NCI-H1436 (cell line): ENCODE measurements around the gene MCCC2.
"Not testable (repeated sequence)": the region's sequence is repeated elsewhere in the genome, so short reads cannot be mapped to it uniquely, and the experiment has no call there.

Experiments used
- DNase-seq: peaks from one replicate; lab custom pipeline; 2025; lab: John Stamatoyannopoulos, UW

MCCC2 gene

GRCh38 chr5:71662381-71662780, 75.2 kb downstream of the MCCC2 start:
- no peak for DNase-seq

DNA sequence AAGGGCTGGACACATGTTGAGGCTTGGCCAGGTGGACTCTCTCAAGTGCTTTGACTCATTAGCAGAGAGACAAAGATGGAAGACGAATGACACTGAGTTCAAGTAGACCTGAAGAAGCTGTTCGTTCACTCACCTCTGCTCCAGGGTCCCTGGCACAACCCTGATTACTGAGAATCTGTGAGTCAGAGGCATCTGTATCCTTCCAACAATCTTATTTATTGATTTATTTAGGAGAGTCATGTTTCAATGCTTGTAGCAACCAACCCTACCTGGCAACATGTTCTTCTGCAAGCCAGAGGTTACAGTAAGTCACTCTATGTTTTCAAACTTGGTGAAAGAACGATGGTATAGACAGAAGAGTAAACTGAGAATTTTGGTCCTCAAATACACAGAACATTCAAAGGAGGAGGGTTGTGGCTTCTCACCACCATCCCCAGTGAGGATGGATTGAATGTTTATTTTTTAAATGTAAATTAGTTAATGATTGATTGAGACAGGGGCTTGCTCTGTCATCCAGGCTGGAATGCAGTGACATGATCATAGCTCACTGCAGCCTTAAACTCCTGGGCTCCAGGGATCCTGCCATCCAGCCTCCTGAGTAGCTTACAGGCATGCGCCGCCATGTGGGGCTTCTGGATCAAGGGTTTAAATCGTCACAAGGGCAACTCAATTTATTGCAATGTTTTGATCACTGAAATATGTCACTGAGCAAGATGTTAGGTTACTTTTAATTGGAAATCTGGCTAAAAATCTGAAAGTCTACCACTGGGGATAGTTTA, 76.2 kb downstream of the MCCC2 start:
- no peak for DNase-seq

DNA sequence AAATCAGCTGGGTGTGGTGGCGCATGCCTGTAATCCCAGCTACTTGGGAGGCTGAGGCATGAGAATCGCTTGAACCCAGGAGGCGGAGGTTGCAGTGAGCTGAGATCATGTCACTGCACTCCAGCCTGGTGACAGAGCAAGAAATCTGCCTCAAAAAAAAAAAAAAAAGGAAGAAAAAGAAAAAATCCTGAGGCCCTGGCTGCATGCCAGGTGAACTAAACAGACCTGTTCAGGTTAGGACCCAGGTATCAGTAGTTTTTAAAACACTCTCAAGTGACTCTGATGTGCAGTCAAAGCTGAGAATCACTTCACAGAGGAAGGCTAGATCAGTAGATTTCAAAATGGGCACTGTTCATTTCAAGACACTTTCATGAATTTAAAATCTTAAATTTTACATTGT, 77.5 kb downstream of the MCCC2 start:
- DNase-seq = not testable (repeated sequence)

GRCh38 chr5:71666321-71666720, 79.2 kb downstream of the MCCC2 start:
- DNase-seq = peak; percentile 12

DNA sequence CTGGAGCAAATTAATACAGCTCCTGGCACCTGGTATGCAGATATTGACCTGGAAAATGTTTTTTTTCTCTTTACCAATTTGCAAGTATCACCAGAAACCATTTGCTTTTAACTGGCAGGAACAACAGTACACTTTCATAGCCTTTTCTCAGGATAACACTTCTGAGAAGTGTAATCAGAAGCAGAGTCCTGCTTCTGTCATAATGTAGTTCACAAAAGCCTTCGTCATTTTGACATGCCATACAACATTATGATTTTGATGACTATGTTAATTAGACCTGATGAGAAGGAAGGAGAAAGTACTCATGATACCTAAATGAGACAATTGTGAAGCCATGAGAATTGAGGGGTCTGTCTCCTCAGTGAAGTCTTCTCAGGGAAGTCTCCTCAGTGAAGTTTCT, 90.8 kb downstream of the MCCC2 start:
- DNase-seq = no peak

DNA sequence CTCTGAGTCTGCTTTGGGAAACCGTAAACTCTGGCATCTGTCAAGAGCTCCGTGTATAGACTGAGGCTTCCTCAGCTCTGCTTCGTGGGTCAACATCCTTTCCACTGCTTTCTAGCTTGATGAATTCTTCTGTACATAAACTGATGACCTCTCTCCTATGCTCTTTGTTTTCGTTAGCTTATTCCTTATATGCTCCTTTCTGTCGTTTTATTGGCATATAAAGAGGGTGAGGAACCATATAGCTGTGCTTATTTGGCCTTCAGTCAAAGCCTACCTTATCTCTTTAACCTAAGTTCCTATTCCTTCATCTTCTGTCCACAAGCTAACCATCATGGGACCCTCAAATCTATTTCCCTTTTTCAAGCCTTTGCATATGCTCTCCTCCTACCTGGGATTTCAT, 92.6 kb downstream of the MCCC2 start:
- DNase-seq = no peak

- no peak for DNase-seq
Measured at GRCh38 chr5:71680510-71680909, 93.4 kb downstream of the MCCC2 start.

DNA sequence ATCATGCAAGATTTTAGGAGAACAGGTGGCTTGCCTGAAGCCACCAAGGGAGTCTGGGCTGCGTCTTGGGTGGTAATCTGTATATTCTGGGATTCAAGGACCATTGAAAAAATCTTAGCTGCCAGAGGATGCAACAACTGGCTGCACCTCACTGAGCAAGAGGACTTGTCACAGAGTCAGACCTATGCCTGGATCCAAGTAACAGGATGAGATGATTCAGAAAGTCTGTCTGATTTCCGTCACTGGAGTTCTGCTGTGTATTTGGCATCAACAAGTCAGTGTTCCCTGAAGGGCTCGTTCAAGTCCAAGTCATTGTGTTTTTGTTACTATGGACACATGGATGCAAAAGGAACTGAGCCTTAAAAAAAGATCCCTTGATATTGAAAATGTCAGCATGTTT, 94.2 kb downstream of the MCCC2 start:
- no peak for DNase-seq

GRCh38 chr5:71684309-71684708, 97.2 kb downstream of the MCCC2 start:
- no peak for DNase-seq

- DNase-seq = no peak
Measured at GRCh38 chr5:71693828-71694427, 106.8 kb downstream of the MCCC2 start.

DNA sequence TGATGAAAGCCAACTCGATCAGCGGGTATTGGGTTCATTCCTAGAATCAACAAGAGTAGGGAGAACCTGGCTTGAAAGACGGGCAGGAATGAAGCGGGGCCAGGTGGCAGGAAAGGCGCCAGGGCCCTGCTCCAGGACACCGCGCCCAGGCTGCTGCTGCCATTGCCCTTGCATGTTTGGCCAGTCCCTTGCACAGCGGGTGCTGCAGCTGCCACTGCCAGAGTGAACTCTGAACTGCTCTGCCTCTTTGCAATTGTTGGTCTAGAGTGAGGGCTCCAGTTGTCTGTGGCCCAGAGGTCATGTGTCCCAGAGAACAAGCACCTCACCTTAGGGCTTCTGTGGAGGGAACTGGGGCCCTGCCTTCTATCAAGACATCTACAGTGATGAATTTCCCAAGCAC, 107.9 kb downstream of the MCCC2 start:
- DNase-seq = no peak

DNA sequence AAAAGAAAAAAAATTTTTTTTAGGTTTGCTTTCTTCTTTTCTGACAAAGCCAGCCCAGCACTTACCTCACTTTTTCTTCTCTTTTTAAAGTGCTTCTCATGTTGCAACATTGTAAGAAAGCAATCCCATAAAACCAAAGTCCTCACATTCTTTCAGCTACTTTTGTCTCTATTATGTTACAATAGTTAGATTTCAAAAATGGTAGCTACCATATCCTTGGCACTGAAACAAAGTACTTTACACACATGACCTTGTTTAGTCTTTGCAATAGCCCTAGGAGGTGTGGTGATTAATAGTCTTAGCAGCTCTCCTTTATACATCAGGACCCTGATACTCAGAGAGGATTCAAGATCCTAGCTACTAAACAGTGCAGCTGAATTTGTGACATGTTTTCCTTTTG, 108.5 kb downstream of the MCCC2 start:
- no peak for DNase-seq

DNA sequence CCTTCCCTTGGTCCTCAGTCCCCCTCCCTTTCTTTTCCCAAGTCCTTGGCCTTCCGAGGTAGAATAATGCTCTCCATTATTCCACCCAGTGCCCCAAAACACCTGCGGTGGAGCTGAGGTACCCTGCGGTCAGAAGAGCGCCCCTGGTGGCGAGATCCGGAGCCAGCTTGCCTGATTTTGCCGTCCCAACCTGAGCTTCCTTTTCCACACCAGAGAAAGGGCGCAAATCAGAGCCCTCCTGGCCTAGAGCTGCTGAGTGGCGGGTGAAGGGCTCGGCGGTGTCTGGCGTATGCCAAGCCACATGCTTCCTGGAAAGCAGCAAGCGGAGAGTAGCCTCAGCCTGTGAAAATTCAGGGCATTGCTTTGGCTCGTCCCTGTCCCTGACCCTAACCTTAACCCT, 110.8 kb downstream of the MCCC2 start:
- no peak for DNase-seq

GRCh38 chr5:71699233-71699632, 112.1 kb downstream of the MCCC2 start:
- DNase-seq = no peak

DNA sequence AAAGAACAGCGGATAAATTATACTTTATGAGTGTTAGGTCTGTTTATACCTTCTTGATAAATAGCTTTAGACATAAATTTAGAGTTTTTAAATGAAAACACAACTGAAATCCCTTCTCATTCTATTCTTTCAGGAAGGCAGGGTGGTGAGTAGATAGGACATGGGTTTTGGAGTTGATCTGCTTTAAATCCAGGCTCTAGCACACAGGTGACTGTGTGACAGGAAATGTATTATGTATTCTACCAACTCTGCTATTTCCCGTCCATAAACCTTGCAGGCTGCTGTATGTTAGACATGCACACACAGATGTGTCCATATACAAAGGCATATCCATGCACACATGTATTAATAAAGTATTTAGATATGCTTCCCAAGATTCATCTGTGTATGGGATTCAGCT, 112.6 kb downstream of the MCCC2 start:
- no peak for DNase-seq

GRCh38 chr5:71700803-71701202, 113.7 kb downstream of the MCCC2 start:
- DNase-seq = no peak

- DNase-seq = no peak
Measured at GRCh38 chr5:71701407-71701806, 114.3 kb downstream of the MCCC2 start.

- DNase-seq = no peak
Measured at GRCh38 chr5:71703941-71704340, 116.8 kb downstream of the MCCC2 start.

GRCh38 chr5:71705421-71705820, 118.3 kb downstream of the MCCC2 start:
- DNase-seq = no peak

DNA sequence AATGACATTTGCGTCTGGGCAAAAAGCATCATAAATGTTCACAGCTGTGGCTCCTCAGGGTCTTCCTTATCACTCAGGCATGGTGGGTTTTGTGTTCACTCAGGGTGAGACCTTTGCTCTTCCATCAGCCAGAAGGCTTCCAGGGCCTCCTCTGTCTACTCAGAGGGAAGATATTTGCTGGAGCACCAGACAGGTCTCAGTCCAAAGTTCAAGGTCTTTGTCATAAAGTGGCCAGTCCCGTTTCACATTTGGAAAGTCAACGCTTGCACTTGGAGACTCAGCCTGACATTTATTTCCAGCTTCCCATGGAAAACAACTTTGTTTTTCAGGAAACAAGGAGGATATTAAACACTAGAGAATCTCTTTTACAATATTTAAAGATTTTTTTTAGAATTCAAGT, 119.8 kb downstream of the MCCC2 start:
- DNase-seq = no peak
